ENCODE results near the gene SRGN.

GRCh38 chr10:69080226-69080625 lies 7.7 kb upstream of the SRGN start:
- TF ChIP-seq CTCF (IDR thresholded peaks at IDR 0.05) (no peak), POLR2AphosphoS5 (IDR thresholded peaks at IDR 0.05) (no peak)

Measured in suprapubic skin (tissue), 3 donors.